IMR-90 (cell line): ENCODE data around the gene PIR. TPM values are rescaled to one million over a fixed set of nuclear protein-coding genes. Genes with fewer than 3 reads are reported as not detected.

ENCODE experiments used
- ATAC-seq: fragments of 200-7000 bp; cut with Tn5 transposase; 2 replicates; pipeline ENCODE4 v1.9.1; 2020; ENCODE audit warnings: low read depth, mild to moderate bottlenecking, moderate library complexity
- BruUV-seq: library from RNA; stranded (reverse); fragments of 400-500 nt; replicated peaks from 2 replicates; lab custom pipeline; 2021; lab: Mats Ljungman, UMichigan
- CTCF ChIA-PET: fragments of 300-600 bp; formaldehyde crosslinking; extraction: SDS; loops from one replicate; lab custom pipeline; 2021; ENCODE audit warnings: antibody characterized with exemption; lab: Yijun Ruan, JAX
- POLR2A ChIA-PET: fragments of 300-600 bp; sonication (Branson Sonifier 250); formaldehyde crosslinking; loops from one replicate; lab custom pipeline; 2022; ENCODE audit warnings: antibody characterized with exemption; ENCODE audit not compliant: unreplicated experiment; lab: Charles Lee
- DNase-seq: peaks from one replicate; pipeline ENCODE4 v3.0.0; 2013
- H2AFZ ChIP-seq: replicated peaks from 2 replicates; pipeline ENCODE3; 2013; ENCODE audit warnings: low read length, mild to moderate bottlenecking; ENCODE audit not compliant: poor library complexity
- H2AK5ac ChIP-seq: 2 replicates; pipeline ENCODE4 v1.6.1; 2013; ENCODE audit warnings: low read depth, low read length, inconsistent platforms
- H2AK9ac ChIP-seq: replicated peaks from 2 replicates; pipeline ENCODE3; 2013; ENCODE audit warnings: mild to moderate bottlenecking, low read depth, low read length, moderate library complexity; ENCODE audit not compliant: poor library complexity
- H2BK120ac ChIP-seq: 2 replicates; pipeline ENCODE4 v1.6.1; 2013; ENCODE audit warnings: low read depth, low read length, inconsistent platforms
- H2BK15ac ChIP-seq: 3 replicates; pipeline ENCODE4 v1.6.1; 2013; ENCODE audit warnings: low read depth, low read length, inconsistent platforms
- H2BK20ac ChIP-seq: 2 replicates; pipeline ENCODE4 v1.6.1; 2013; ENCODE audit warnings: low read depth, mild to moderate bottlenecking, inconsistent platforms, low read length, moderate library complexity
- H2BK5ac ChIP-seq: 2 replicates; pipeline ENCODE4 v1.6.1; 2013; ENCODE audit warnings: mild to moderate bottlenecking, low read depth, low read length, inconsistent platforms; ENCODE audit not compliant: poor library complexity, severe bottlenecking
- H3K14ac ChIP-seq: replicated peaks from 2 replicates; pipeline ENCODE4 v1.6.1; 2013; ENCODE audit warnings: low read depth, low read length, inconsistent platforms
- H3K18ac ChIP-seq: 2 replicates; pipeline ENCODE4 v1.6.1; 2013; ENCODE audit warnings: low read depth, low read length, control low read depth
- H3K23ac ChIP-seq: 2 replicates; pipeline ENCODE4 v1.6.1; 2013; ENCODE audit warnings: low read depth, low read length, inconsistent platforms
- H3K27ac ChIP-seq: 2 replicates; pipeline ENCODE4 v1.5.1; 2013; ENCODE audit warnings: mild to moderate bottlenecking, control low read depth, low read length; ENCODE audit not compliant: insufficient read depth
- H3K27me3 ChIP-seq: 2 replicates; pipeline ENCODE4 v1.6.1; 2013; ENCODE audit warnings: low read length; ENCODE audit not compliant: control insufficient read depth, insufficient read depth
- H3K36me3 ChIP-seq: 2 replicates; pipeline ENCODE4 v1.6.1; 2013; ENCODE audit warnings: low read length, mixed read lengths; ENCODE audit not compliant: control insufficient read depth, insufficient read depth
- H3K4ac ChIP-seq: 2 replicates; pipeline ENCODE4 v1.6.1; 2013; ENCODE audit warnings: low read depth, low read length, inconsistent platforms
- H3K4me1 ChIP-seq: 2 replicates; pipeline ENCODE4 v1.6.1; 2013; ENCODE audit warnings: low read length, mixed read lengths; ENCODE audit not compliant: control insufficient read depth, insufficient read depth
- H3K4me2 ChIP-seq: 2 replicates; pipeline ENCODE4 v1.6.1; 2013; ENCODE audit warnings: low read depth, mild to moderate bottlenecking, control low read depth, low read length, moderate library complexity
- H3K4me3 ChIP-seq: 2 replicates; pipeline ENCODE4 v1.5.1; 2013; ENCODE audit warnings: low read depth, mild to moderate bottlenecking, control low read depth, low read length, moderate library complexity; ENCODE audit not compliant: insufficient read depth
- H3K56ac ChIP-seq: 2 replicates; pipeline ENCODE4 v1.6.1; 2013; ENCODE audit warnings: low read length, inconsistent platforms; ENCODE audit not compliant: insufficient read depth; ENCODE audit errors: extremely low read depth
- H3K79me1 ChIP-seq, 2 experiments: 2 replicates each; pipeline ENCODE4 v1.6.1; 2013; ENCODE audit warnings: low read length in 2 of 2, inconsistent platforms in 1 of 2, low read depth in 1 of 2
- H3K9ac ChIP-seq: 2 replicates; pipeline ENCODE4 v1.6.1; 2013; ENCODE audit warnings: low read depth, low read length, control low read depth
- H3K9me1 ChIP-seq: 2 replicates; pipeline ENCODE4 v1.6.1; 2013; ENCODE audit warnings: low read length, inconsistent platforms; ENCODE audit not compliant: insufficient read depth
- H3K9me3 ChIP-seq: 2 replicates; pipeline ENCODE4 v1.6.1; 2013; ENCODE audit warnings: low read length; ENCODE audit not compliant: control insufficient read depth, insufficient read depth
- H4K20me1 ChIP-seq: 2 replicates; pipeline ENCODE4 v1.6.1; 2013; ENCODE audit warnings: low read length, inconsistent platforms; ENCODE audit not compliant: insufficient read depth
- H4K5ac ChIP-seq: 2 replicates; pipeline ENCODE4 v1.6.1; 2013; ENCODE audit warnings: mild to moderate bottlenecking, low read depth, low read length, control low read depth
- H4K8ac ChIP-seq, 2 experiments: 2 replicates each; pipeline ENCODE4 v1.6.1; 2013; ENCODE audit warnings: low read depth in 2 of 2, low read length in 2 of 2, control low read depth in 1 of 2, inconsistent platforms in 1 of 2
- H4K91ac ChIP-seq: 2 replicates; pipeline ENCODE4 v1.6.1; 2013; ENCODE audit warnings: low read depth, low read length, inconsistent platforms; ENCODE audit not compliant: insufficient read depth
- CEBPB ChIP-seq: IDR thresholded peaks from 2 replicates; pipeline ENCODE4 v1.6.1; 2012; ENCODE audit warnings: low read depth, low read length, improper control_type of control experiment
- CHD1 ChIP-seq: IDR thresholded peaks from 2 replicates; pipeline ENCODE4 v1.6.1; 2012; ENCODE audit warnings: low read depth, low read length, improper control_type of control experiment
- FOS ChIP-seq: fragments of 150-350 bp; IDR thresholded peaks from 2 replicates; pipeline ENCODE4 v1.6.1; 2016; ENCODE audit warnings: low read depth, low read length
- MAFK ChIP-seq: IDR thresholded peaks from 2 replicates; pipeline ENCODE4 v1.6.1; 2012; ENCODE audit warnings: low read depth, low read length, improper control_type of control experiment
- MAZ ChIP-seq: IDR thresholded peaks from 2 replicates; pipeline ENCODE4 v1.6.1; 2012; ENCODE audit warnings: low read depth, mild to moderate bottlenecking, low read length, improper control_type of control experiment, moderate library complexity, borderline replicate concordance
- NFE2L2 ChIP-seq: fragments of 150-350 bp; IDR thresholded peaks from 2 replicates; pipeline ENCODE4 v1.6.1; 2016; ENCODE audit warnings: low read depth, mild to moderate bottlenecking, low read length
- POLR2A ChIP-seq: IDR thresholded peaks from 2 replicates; pipeline ENCODE4 v1.6.1; 2012; ENCODE audit warnings: mild to moderate bottlenecking, low read depth, low read length
- RAD21 ChIP-seq: IDR thresholded peaks from 2 replicates; pipeline ENCODE4 v1.6.1; 2012; ENCODE audit warnings: low read length, improper control_type of control experiment
- RCOR1 ChIP-seq: IDR thresholded peaks from 2 replicates; pipeline ENCODE4 v1.6.1; 2012; ENCODE audit warnings: mild to moderate bottlenecking, low read length, improper control_type of control experiment; ENCODE audit not compliant: insufficient replicate concordance
- SMC3 ChIP-seq: fragments of 150-350 bp; IDR thresholded peaks from 2 replicates; pipeline ENCODE4 v1.6.1; 2016; ENCODE audit warnings: low read depth, mild to moderate bottlenecking, antibody characterized with exemption, low read length, moderate library complexity
- WGBS, 2 experiments: methylation state at CpG; one replicate each; pipeline versions ENCODE4 v1.1.5 to v1.1.7; 2013; ENCODE audit warnings: missing lambda C conversion rate in 2 of 2; ENCODE audit not compliant: insufficient read length in 1 of 2; ENCODE audit errors: extremely low coverage in 2 of 2; 5-methylcytosine and 5-hydroxymethylcytosine counted together
- dilution Hi-C: fragments of 300-500 bp; cut with HindIII; formaldehyde crosslinking; loops from one replicate; pipeline ENCODE4 v1.14.3; 2018; ENCODE audit warnings: low sequenced_read_pairs; ENCODE audit not compliant: unreplicated experiment
- in situ Hi-C: fragments of 300-500 bp; cut with MboI; formaldehyde crosslinking; loops from 3 replicates; pipeline ENCODE4 v1.14.3; 2019; ENCODE audit warnings: low sequenced_read_pairs, inconsistent platforms, mixed read lengths
- intact Hi-C: fragments of 100-400 bp; cut with micrococcal nuclease; formaldehyde crosslinking; loops from 2 replicates; pipeline ENCODE4 v1.10.0; 2022
- polyA plus RNA-seq, 3 experiments: library from polyadenylated mRNA; depleted of rRNA; stranded (reverse); fragments of >200 nt; gene quantifications; 2 replicates each; pipeline ENCODE4 v1.2.3, GENCODE V29; 2012; ENCODE audit warnings: low replicate concordance in 1 of 3
- total RNA-seq: library from RNA; depleted of rRNA; stranded (reverse); fragments of >200 nt; gene quantifications from 2 replicates; pipeline ENCODE4 v1.2.3, GENCODE V29; 2012
- TF ChIP-seq, protein P1 (sequence below): fragments of 150-350 bp; IDR thresholded peaks from 2 replicates; pipeline ENCODE4 v1.6.1; 2016; ENCODE audit warnings: low read depth, mild to moderate bottlenecking, low read length, moderate library complexity, borderline replicate concordance
- TF ChIP-seq, protein P2 (sequence below): conservative IDR thresholded peaks from 2 replicates; pipeline ENCODE4 v1.5.1; 2012; ENCODE audit warnings: mild to moderate bottlenecking, low read depth, low read length, improper control_type of control experiment
- TF ChIP-seq, protein P3 (sequence below): fragments of 150-350 bp; IDR thresholded peaks from 2 replicates; pipeline ENCODE4 v1.6.1; 2017; ENCODE audit warnings: mild to moderate bottlenecking, antibody characterized with exemption, low read length, low read depth

Gene PIR
- total and polyA plus RNA-seq, 2 of the 4 experiments (the other 2 are of a cell fraction): 5.7 to 8.7 TPM

DNA sequence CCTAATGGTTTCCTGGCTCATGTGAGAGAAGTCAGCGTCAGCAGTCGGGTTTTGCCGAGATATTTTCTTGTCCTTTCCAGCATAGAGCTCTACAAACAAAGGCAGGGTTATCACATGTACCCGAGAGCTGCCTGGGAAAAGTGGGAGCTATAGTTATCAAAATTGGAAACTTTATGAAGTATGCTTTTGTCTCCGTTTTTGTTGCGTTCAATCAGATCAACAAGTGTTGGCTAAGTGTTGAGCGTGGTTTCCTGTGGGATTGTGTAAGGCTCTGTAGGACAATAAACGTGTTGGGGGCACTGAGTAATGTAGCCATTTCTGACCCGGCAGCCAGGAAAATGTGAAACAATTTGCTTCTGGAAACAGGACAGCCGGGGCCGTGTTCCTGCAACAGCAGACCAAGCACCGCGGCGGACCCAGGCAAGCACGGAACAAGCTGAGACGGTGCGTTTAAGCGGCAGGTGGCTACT is 7.4 kb upstream of the PIR start, which contains the start of gene BMX:
Gene BMX, plus strand, starts transcription at position 311 of the 470 bp plus-strand sequence. CDS start 7,547 bp downstream, outside the sequence.
- Histone ChIP-seq H3K23ac (no peak within 1 kb of the TSS), H2AK5ac (no peak within 1 kb of the TSS), H2AK9ac (no peak within 1 kb of the TSS), H2BK20ac (no peak within 1 kb of the TSS), H4K20me1 (no peaks in the 10 kb centered on the region), H3K9me1 (no peaks in the 10 kb centered on the region), H3K4me2 (no peak within 1 kb of the TSS), H3K14ac (no peak within 1 kb of the TSS), H3K4me3 (no peak within 1 kb of the TSS), H2AFZ (no peak within 1 kb of the TSS), H4K91ac (no peak within 1 kb of the TSS), H3K4me1 (no peaks in the 10 kb centered on the region), H3K9ac (no peak within 1 kb of the TSS), H3K4ac (no peak within 1 kb of the TSS), H2BK15ac (no peak within 1 kb of the TSS), H3K79me1 (no peaks in the 10 kb centered on the region), H4K8ac (no peak within 1 kb of the TSS), H4K5ac (no peak within 1 kb of the TSS), H3K18ac (no peak within 1 kb of the TSS), H3K27ac (no peak within 1 kb of the TSS), H3K27me3 (peaks cover 17% of the 10 kb centered on the region), H3K56ac (no peak within 1 kb of the TSS), H2BK5ac (no peak within 1 kb of the TSS), H2BK120ac (no peak within 1 kb of the TSS), H3K9me3 (no peaks in the 10 kb centered on the region), H3K36me3 (no peaks in the 10 kb centered on the region)
- in situ Hi-C loops (no loop called here), intact Hi-C loops (no loop called here), dilution Hi-C loops (no loop called here)
- TF ChIP-seq NFE2L2: no peak
- TF ChIP-seq CHD1: no peak
- TF ChIP-seq MAFK: no peak
- no peak for TF ChIP-seq POLR2A
- TF ChIP-seq, protein P1, sequence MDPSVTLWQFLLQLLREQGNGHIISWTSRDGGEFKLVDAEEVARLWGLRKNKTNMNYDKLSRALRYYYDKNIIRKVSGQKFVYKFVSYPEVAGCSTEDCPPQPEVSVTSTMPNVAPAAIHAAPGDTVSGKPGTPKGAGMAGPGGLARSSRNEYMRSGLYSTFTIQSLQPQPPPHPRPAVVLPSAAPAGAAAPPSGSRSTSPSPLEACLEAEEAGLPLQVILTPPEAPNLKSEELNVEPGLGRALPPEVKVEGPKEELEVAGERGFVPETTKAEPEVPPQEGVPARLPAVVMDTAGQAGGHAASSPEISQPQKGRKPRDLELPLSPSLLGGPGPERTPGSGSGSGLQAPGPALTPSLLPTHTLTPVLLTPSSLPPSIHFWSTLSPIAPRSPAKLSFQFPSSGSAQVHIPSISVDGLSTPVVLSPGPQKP: no peak
- no peak for TF ChIP-seq CEBPB
- TF ChIP-seq RAD21: no peak
- no peak for TF ChIP-seq MAZ
- TF ChIP-seq, protein P2, sequence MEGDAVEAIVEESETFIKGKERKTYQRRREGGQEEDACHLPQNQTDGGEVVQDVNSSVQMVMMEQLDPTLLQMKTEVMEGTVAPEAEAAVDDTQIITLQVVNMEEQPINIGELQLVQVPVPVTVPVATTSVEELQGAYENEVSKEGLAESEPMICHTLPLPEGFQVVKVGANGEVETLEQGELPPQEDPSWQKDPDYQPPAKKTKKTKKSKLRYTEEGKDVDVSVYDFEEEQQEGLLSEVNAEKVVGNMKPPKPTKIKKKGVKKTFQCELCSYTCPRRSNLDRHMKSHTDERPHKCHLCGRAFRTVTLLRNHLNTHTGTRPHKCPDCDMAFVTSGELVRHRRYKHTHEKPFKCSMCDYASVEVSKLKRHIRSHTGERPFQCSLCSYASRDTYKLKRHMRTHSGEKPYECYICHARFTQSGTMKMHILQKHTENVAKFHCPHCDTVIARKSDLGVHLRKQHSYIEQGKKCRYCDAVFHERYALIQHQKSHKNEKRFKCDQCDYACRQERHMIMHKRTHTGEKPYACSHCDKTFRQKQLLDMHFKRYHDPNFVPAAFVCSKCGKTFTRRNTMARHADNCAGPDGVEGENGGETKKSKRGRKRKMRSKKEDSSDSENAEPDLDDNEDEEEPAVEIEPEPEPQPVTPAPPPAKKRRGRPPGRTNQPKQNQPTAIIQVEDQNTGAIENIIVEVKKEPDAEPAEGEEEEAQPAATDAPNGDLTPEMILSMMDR: no peak
- no peak for TF ChIP-seq SMC3
- TF ChIP-seq FOS: no peak
- TF ChIP-seq, protein P3, sequence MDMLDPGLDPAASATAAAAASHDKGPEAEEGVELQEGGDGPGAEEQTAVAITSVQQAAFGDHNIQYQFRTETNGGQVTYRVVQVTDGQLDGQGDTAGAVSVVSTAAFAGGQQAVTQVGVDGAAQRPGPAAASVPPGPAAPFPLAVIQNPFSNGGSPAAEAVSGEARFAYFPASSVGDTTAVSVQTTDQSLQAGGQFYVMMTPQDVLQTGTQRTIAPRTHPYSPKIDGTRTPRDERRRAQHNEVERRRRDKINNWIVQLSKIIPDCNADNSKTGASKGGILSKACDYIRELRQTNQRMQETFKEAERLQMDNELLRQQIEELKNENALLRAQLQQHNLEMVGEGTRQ: no peak
- no peak for TF ChIP-seq RCOR1
- POLR2A ChIA-PET: interaction anchor here (0.7 kb wide), 1 partner anchor 1855 kb away, joined by 3 read pairs; no protein-coding TSS in a partner anchor
- CTCF ChIA-PET: no interaction called here
- ATAC-seq: no peak
- 60% methylated on average over 2 of the region's 18 CpGs; no CpG with 5 or more reads in 1 of the 2 experiments for WGBS, 2 experiments
- BruUV-seq: no TSS peak
- DNase-seq: no peak
